Measurements from ENCODE around the gene DLX3.

The DLX3 gene

DNA sequence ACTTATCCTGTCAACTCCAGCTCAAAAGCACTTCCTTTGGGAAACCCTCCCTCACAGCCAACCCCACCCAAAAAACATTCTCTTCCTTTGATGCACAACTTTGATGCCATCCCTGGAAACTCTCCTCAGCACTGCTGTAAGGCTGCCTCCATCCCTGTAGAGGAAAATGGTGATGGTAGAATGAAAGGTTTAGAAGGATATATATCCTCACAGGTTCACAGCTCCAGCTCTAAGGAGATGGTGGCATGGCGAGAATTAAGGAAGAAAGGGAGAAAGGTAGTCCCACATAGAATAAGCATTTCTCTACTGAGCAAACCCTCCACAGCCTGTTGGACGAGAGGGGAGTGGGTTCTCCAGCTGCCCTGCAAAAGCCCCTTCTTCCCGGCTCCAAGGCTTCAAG, 28.3 kb downstream of the DLX3 start:
- H3K9ac ChIP-seq (ENCODE audit: insufficient read length) = no peak overlapping the region
- no peaks in the 10 kb centered on the region for H3K36me3 ChIP-seq (ENCODE audit: insufficient read depth, low read length)
- H3K4me3 ChIP-seq = no peak overlapping the region
- H3K9me3 ChIP-seq (ENCODE audit: low read depth, low read length) = no peaks in the 10 kb centered on the region
- TF ChIP-seq FOXP2 (optimal IDR thresholded peaks at IDR 0.05; ENCODE audit: control extremely low read depth, extremely low read length, insufficient read depth) (no peak), POLR2AphosphoS5 (IDR thresholded peaks at IDR 0.05; ENCODE audit: borderline replicate concordance, low read depth, low read length) (no peak)
- no peak for DNase-seq (ENCODE audit: low read depth, low spot score)
- H3K27ac ChIP-seq = no peak overlapping the region

- Histone ChIP-seq H3K9ac (ENCODE audit: insufficient read length) (no peak overlapping the region), H3K9me3 (ENCODE audit: low read depth, low read length) (no peaks in the 10 kb centered on the region), H3K27ac (no peak overlapping the region), H3K4me3 (no peak overlapping the region), H3K36me3 (ENCODE audit: insufficient read depth, low read length) (no peaks in the 10 kb centered on the region)
- no peak for DNase-seq (ENCODE audit: low read depth, low spot score)
- TF ChIP-seq FOXP2 (optimal IDR thresholded peaks at IDR 0.05; ENCODE audit: control extremely low read depth, extremely low read length, insufficient read depth) (no peak), POLR2AphosphoS5 (IDR thresholded peaks at IDR 0.05; ENCODE audit: borderline replicate concordance, low read depth, low read length) (no peak), EZH2 (IDR thresholded peaks at IDR 0.05) (no peak)
Observed at GRCh38 chr17:49965524-49965909, 29.5 kb downstream of the DLX3 start.

DNA sequence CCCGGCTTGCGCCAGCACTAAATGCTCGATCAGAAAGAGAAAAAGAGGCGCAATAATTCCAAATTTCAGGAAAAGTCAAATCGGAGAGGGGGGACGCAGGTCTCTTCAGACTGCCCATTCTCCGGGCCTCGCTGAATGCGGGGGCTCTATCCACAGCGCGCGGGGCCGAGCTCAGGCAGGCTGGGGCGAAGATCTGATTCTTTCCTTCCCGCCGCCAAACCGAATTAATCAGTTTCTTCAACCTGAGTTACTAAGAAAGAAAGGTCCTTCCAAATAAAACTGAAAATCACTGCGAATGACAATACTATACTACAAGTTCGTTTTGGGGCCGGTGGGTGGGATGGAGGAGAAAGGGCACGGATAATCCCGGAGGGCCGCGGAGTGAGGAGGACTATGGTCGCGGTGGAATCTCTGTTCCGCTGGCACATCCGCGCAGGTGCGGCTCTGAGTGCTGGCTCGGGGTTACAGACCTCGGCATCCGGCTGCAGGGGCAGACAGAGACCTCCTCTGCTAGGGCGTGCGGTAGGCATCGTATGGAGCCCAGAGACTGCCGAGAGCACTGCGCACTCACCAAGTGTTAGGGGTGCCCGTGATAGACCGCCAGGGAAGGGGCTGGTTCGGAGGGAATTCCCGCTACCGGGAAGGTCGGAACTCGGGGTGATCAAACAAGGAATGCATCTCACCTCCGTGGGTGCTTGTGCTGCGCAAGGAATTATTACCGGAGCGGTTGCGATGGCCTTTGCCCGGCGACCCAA, 30.1 kb downstream of the DLX3 start:
- DNase-seq (ENCODE audit: low read depth, low spot score) = no peak
- TF ChIP-seq FOXP2 (optimal IDR thresholded peaks at IDR 0.05; ENCODE audit: control extremely low read depth, extremely low read length, insufficient read depth) = no peak
- no peak for TF ChIP-seq EZH2 (IDR thresholded peaks at IDR 0.05)
- TF ChIP-seq POLR2AphosphoS5 (IDR thresholded peaks at IDR 0.05; ENCODE audit: borderline replicate concordance, low read depth, low read length) = no peak
- H3K27ac ChIP-seq = no peak overlapping the region
- H3K4me3 ChIP-seq = no peak overlapping the region
- H3K9me3 ChIP-seq (ENCODE audit: low read depth, low read length) = no peaks in the 10 kb centered on the region
- H3K9ac ChIP-seq (ENCODE audit: insufficient read length) = no peak overlapping the region
- H3K36me3 ChIP-seq (ENCODE audit: insufficient read depth, low read length) = no peaks in the 10 kb centered on the region

DNA sequence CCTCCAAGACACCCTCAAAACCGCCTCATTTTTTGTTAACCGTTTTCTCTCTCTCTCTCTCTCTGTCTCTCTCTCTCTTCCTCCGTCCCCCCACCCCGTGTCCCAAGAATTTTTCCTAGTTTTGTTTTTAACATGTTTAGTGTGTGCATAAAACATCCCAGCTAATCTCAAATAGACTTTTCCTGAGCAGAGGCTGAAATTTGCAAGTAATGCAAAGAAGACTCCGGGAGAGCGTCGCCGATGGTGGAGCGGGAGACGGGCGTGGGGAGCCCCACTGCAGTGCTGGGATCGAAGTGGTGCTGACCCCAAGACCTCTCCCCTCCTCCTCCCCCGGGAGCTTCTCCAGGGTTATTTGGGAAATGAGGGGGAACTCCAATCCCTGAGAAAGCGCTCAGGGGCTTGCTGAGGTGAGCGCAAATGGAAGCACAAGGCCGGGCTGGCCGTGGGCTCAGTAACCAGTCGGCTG, 30.7 kb downstream of the DLX3 start:
- Histone ChIP-seq H3K27ac (no peak overlapping the region), H3K9ac (ENCODE audit: insufficient read length) (no peak overlapping the region), H3K9me3 (ENCODE audit: low read depth, low read length) (no peaks in the 10 kb centered on the region), H3K4me3 (no peak overlapping the region), H3K36me3 (ENCODE audit: insufficient read depth, low read length) (no peaks in the 10 kb centered on the region)
- no peak for TF ChIP-seq POLR2AphosphoS5 (IDR thresholded peaks at IDR 0.05; ENCODE audit: borderline replicate concordance, low read depth, low read length)
- no peak for TF ChIP-seq EZH2 (IDR thresholded peaks at IDR 0.05)
- TF ChIP-seq FOXP2 (optimal IDR thresholded peaks at IDR 0.05; ENCODE audit: control extremely low read depth, extremely low read length, insufficient read depth) = no peak
- no peak for DNase-seq (ENCODE audit: low read depth, low spot score)

GRCh38 chr17:49963626-49964302, 31.3 kb downstream of the DLX3 start:
- no peak for DNase-seq (ENCODE audit: low read depth, low spot score)
- H3K9ac ChIP-seq (ENCODE audit: insufficient read length) = no peak overlapping the region
- no peak overlapping the region for H3K4me3 ChIP-seq

DNA sequence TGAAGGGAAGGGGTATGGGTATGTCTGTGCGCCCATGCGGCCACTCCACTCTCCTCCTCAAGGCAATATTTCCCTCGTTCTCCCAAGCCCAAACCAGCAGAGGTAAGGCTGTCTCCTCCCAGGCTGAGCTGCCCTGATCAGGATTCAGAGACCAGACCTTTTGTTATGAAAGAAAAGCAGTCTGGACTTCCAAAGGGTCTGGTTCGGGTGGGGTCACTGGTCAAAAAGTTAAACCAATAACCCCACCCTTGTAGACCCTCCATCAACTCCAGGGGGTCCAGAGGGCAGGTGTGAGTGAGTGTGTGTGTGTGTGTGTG, 31.8 kb downstream of the DLX3 start:
- H3K9ac ChIP-seq (ENCODE audit: insufficient read length) = no peak overlapping the region
- H3K4me3 ChIP-seq = no peak overlapping the region
- H3K9me3 ChIP-seq (ENCODE audit: low read depth, low read length) = no peaks in the 10 kb centered on the region
- DNase-seq (ENCODE audit: low read depth, low spot score) = no peak
- no peaks in the 10 kb centered on the region for H3K36me3 ChIP-seq (ENCODE audit: insufficient read depth, low read length)
- H3K27ac ChIP-seq = no peak overlapping the region
- TF ChIP-seq POLR2AphosphoS5 (IDR thresholded peaks at IDR 0.05; ENCODE audit: borderline replicate concordance, low read depth, low read length) = no peak
- TF ChIP-seq FOXP2 (optimal IDR thresholded peaks at IDR 0.05; ENCODE audit: control extremely low read depth, extremely low read length, insufficient read depth) = no peak
- no peak for TF ChIP-seq EZH2 (IDR thresholded peaks at IDR 0.05)

More at GRCh38 chr17:49963626-49964302, 31.3 kb downstream of the DLX3 start:
- TF ChIP-seq EZH2 (IDR thresholded peaks at IDR 0.05) (no peak), FOXP2 (optimal IDR thresholded peaks at IDR 0.05; ENCODE audit: control extremely low read depth, extremely low read length, insufficient read depth) (no peak), POLR2AphosphoS5 (IDR thresholded peaks at IDR 0.05; ENCODE audit: borderline replicate concordance, low read depth, low read length) (no peak)
- Histone ChIP-seq H3K36me3 (ENCODE audit: insufficient read depth, low read length) (no peaks in the 10 kb centered on the region), H3K9me3 (ENCODE audit: low read depth, low read length) (no peaks in the 10 kb centered on the region), H3K27ac (no peak overlapping the region)

DNA sequence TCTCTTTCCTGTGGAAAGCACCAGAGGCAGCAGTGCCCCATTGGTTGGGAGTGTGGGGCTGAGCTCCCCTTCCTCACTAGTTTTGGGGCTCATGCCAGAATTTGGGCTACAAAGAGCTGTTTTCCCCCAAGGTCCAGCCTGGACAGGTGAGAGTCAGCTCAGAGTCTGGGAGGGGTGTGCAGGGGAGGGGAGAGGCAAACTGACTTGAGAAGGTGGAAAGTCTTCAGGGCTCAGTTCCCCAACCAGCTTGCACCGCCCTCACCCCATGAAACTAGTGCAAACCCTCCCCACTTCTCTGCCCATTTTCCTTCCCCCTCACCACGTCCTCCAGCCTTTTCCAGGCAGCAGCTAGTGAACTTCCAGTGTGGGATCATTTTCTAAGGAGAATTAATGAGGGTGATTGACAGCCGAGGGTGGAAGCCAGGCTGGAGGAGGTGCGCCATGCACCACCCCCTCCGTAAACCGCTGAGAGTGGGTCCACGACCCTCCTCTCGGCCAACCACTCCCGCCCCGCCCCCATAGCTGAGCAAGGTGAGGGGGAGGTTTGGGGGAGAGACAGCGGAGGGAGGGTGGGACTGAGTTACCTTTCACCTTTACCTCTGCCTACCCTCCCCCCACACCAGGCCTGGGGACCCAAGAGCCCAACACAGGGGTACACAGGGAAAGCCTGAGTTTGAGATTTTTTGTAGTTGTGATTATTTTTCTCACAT, 32.3 kb downstream of the DLX3 start:
- Histone ChIP-seq H3K9ac (ENCODE audit: insufficient read length) (no peak overlapping the region), H3K4me3 (no peak overlapping the region)

DNA sequence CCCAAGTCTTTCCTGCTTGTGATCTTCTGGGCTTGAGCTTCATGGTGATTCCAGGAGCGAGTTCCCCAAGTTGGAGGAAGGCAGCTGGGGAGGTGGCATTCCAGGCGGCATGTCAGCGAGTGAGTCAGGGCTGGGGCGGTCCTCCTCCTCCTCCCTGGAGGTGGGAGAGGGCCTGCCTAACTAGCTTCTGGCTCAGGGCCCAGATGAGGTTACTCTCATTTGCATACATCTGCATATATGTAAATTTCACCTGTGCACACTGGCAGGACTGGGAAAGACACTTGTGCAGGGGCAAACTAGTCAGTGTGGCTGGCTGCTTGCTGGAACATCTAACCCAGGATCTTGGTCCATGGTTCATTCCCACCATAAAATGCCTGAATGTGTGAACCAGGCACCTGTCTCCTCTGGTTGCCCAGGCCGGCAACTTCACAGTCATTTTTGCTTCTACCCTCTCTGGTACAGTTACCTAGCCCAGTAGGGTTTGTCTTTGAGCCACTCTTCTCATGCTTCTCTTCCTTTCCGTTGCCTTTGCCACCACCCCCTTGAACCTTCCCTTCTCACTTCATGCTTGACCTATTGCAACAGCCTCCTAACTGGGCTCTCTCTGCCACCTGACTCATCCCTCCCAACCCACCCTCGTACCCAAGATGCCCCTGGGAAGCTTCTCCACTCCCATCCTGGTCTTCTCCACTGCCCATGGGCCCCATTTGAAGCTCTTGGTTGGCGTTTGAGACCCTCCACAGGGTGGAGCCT, 35.7 kb downstream of the DLX3 start:
- DNase-seq (ENCODE audit: low read depth, low spot score) = no peak
- no peaks in the 10 kb centered on the region for H3K9me3 ChIP-seq (ENCODE audit: low read depth, low read length)
- TF ChIP-seq POLR2AphosphoS5 (IDR thresholded peaks at IDR 0.05; ENCODE audit: borderline replicate concordance, low read depth, low read length) (no peak), FOXP2 (optimal IDR thresholded peaks at IDR 0.05; ENCODE audit: control extremely low read depth, extremely low read length, insufficient read depth) (no peak), EZH2 (IDR thresholded peaks at IDR 0.05) (no peak)
- H3K4me3 ChIP-seq = no peak overlapping the region
- H3K9ac ChIP-seq (ENCODE audit: insufficient read length) = no peak overlapping the region
- no peaks in the 10 kb centered on the region for H3K36me3 ChIP-seq (ENCODE audit: insufficient read depth, low read length)
- H3K27ac ChIP-seq = no peak overlapping the region

More for the DNA sequence above, 32.3 kb downstream of the DLX3 start:
- Histone ChIP-seq H3K9me3 (ENCODE audit: low read depth, low read length) (no peaks in the 10 kb centered on the region), H3K36me3 (ENCODE audit: insufficient read depth, low read length) (no peaks in the 10 kb centered on the region), H3K27ac (no peak overlapping the region)
- no peak for TF ChIP-seq FOXP2 (optimal IDR thresholded peaks at IDR 0.05; ENCODE audit: control extremely low read depth, extremely low read length, insufficient read depth)
- TF ChIP-seq EZH2 (IDR thresholded peaks at IDR 0.05) = no peak
- TF ChIP-seq POLR2AphosphoS5 (IDR thresholded peaks at IDR 0.05; ENCODE audit: borderline replicate concordance, low read depth, low read length) = no peak
- no peak for DNase-seq (ENCODE audit: low read depth, low spot score)
